HK-2 (cell line): Measurements from ENCODE around the gene ELP1.
"Not testable (repeated sequence)": the region's sequence is repeated elsewhere in the genome, so short reads cannot be mapped to it uniquely, and the experiment has no call there.

Source experiments
- DNase-seq: peaks from one replicate; pipeline ENCODE4 v3.0.0-alpha.2; 2018; ENCODE audit not compliant: unreplicated experiment

The ELP1 gene

DNA sequence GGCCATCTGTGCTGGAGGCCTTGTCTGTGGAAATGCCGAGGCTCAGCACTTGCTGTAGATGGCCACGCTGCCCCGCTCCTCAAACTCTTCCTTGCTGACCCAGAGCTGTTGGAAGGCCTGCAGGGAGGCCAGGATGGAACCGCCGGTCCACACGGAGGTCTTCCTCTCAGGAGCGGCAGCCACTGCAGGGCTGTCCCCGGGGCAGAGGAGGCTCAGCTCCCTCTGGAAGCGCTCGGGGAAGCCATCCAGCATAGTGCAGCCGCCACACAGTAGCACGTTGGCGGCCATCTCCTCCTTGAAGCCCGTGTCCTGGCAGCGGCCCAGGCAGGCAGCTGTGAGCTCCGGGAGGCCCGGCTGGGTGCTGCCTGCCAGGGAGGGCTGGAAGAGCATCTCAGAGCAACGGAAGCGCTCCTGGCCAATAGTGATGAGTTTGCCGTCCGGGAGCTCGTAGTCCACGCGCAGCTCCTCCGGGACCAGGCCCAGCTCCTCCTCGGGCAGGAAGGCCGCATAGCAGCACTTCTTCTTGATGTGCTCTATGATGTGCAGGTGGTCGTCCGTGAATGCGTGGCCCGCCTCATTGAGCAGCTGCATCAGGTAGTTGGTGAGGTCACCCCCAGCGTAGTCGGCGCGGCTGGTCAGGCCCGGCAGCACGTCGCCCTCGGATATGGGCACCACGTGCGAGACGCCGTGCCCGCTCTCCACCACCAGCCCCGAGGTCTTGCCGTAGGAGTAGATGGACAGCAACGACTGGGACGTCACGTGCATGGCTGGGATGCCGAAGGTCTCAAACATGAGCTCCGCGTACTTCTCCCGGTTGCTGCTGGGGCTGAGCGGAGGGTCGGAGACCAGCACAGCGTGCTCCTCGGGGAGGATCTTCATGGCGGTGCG is 79.0 kb downstream of the ELP1 start:
- DNase-seq = no peak

DNA sequence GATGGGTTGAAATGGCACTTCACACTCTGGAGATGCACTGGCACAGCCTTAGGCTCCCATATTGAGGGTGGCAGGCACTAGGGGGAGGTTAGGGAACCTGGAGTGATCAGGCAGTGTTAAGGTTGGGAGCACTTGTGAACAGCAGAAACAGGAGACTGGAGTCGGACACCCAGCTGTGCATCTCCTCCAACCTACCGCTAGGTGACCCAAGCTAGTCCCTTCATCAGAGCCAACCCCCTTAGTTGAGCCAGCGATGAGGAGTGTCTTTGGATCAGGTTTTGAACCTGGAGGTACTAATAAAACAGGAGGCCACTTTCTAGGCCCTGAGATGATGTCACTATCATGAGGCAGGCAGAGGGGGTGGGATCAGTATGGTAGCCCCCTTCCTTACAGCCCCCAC is 79.8 kb downstream of the ELP1 start:
- no peak for DNase-seq

DNA sequence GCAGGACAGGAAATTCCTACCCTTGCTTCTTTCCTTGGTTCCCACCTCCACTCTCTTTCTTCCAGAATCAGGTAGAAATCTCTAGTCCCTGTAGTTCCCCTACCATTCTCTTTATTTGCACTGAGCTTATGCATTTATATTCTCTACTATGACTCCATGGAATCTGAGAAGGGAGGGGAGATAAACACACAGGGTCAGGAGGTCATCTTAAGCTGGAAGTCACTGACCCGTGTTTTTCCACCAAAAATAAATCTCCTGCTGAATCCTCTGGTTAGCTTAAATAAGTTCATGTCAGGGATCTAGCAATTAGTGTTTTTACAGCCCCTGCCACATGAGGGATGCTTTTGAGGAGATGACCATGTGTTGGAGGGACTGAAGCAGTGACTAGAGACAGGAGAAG is 81.8 kb downstream of the ELP1 start:
- no peak for DNase-seq

DNA sequence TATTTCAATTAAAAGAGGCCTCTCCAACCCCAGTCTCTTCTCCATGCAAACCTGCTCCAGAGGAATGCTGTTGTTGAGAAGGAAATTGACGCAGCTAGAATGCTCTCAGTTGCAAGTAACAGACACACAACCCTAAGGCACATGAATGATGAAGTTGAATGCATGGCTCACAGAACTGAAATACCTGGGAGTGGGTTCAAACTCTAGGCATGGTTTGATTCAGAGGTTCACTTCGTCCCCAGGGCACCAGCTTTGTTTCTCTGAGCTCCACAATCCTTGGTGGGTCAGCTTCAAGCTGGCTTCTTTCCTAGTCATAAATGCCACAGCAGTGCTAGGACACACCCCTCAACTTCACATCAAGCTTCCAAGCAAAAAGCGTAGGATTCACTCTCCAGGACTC is 82.8 kb downstream of the ELP1 start:
- DNase-seq = no peak

DNA sequence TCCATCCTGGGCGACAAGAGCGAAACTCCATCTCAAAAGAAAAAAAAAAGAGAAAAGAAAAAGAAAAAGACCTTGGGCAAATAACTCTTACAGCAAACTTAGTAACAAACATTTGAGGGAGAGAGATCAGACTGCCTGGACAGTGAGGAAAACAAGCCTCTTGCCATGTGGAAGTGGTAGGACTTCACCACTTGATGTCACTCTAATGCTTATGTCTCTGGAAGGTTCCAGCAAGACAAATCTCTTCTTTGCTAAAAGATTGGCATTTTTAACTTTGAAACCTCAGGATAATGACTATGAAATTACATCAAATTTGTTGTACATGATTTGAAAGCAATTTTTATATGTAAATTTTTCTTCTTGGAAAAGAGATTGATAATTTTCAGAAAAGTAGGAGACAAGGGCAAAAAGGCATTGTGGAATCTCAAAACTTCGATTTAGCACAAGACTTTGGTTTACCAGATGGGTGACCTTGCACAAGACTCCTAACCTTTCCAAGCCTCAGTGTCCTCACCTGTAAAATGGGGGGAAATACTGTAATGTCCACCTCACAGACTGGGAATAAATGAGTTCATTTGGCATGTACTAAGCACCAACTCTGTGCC is 83.5 kb downstream of the ELP1 start:
- DNase-seq = no peak

DNA sequence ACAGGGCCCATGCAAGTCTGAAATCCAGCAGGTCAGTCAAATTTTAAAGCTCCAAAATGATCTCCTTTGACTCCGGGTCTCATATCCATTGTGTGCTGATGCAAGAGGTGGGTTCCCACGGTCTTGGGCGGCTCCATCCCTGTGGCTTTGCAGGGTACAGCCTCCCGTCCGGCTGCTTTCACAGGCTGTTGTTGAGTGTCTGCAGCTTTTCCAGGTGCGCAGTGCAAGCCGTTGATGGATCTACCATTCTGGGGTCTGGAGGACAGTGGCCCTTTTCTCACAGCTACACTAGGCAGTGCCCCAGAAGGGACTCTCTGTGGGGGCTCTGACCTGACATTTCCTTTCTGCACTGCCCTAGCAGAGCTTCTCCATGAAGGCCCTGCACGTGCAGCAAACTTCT is 85.6 kb downstream of the ELP1 start:
- DNase-seq = not testable (repeated sequence)

DNA sequence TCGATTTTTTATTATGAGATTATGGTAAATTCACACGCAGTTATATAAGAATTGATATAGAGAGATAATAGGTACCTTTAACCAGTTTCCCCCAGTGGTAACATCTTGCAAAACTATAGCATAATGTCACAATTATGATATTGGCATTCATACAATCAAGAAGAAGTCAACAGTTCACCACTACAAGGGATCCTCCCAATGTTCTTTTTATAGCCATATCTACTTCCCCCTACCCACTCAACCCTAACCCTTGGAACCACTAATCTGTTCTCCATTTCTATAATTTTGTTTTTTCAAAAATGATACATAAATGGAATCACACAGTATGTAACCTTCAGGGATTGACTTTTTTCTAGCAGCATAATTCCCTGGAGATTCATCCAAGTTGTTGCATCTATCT is 88.0 kb downstream of the ELP1 start:
- DNase-seq = no peak

DNA sequence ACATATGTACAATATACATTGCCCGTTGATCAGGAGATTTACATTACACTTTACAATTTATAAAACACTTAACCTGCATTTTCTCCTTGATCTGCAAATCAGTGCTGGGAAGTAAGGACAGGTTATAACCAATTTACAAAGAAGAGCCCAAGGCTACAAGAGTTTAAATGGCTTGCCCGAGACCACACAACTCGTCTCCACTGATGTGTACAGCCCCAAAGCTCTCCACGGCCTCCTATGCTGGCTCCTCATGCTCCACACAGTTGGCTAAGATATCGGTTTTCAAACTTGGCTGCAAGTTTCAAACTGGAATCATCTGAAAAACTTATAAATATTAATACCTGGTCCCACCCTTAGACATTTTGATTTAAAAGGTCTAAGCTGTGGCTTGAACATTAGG is 88.4 kb downstream of the ELP1 start:
- no peak for DNase-seq

DNA sequence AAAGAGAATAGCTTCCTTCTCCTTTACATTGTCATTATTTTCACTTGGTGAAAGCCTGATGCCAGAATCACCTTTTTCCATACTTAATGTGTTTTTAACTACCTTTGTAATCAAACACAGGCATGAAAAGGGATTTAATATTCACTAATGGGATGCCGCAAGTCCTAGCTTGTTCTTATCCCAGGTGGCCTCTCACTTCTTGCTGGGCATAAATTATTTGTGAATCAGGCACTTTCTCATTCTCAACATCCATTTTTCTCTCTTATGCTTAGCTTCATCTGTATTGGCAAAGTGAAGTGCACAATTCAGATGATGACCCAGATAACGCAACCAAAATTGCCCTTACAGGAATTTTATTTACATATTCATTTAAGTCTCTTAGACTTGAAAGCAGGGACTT is 89.1 kb downstream of the ELP1 start:
- no peak for DNase-seq

DNA sequence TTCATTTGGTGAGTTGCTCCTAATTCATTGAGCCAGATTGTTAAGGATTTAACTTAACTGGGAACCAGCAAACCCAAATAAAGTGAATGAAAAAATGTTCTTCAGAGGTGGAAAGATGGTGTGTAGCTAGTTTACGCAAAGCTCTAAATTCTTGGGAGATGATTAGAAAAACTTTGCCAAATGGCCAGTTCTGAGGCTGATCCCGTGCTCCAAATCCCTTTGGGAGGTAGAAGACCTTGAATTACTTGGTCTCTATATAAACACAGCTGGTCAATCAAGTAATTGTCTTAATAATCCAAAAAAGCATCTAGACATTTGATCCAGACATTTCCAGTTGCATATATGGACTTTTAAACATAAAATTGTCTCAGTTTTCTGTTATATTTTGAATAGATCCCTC is 89.5 kb downstream of the ELP1 start:
- no peak for DNase-seq

DNA sequence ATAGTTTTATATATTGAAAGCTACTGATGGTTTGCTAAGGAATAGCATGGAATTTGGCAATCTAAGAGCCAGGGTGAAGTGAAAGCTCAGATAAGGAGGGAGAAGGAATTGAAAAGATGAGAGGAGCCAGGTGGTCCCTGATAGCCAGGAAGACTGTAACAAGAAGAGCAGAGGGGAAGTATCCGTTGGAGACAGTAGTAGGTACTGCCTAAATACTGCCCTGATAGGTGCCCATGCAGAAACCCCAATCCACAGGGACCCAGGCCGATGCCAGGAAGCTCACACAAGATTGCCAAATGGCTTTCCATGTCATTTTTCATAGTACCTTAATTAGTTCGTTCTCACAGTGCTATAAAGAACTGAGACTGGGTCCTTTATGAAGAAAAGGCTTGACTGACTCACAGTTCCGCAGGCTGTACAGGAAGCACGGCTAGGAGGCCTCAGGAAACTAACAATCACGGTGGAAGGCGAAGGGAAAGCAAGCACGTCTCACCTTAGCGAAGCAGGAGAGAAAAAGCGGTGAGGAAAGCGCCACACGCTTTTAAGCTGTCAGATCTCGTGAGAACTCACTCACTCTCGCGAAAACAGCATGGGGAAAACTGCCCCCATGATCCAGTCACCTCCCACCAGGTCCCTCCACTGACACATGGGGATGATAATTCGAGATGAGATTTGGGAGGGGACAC is 91.2 kb downstream of the ELP1 start:
- DNase-seq = no peak

DNA sequence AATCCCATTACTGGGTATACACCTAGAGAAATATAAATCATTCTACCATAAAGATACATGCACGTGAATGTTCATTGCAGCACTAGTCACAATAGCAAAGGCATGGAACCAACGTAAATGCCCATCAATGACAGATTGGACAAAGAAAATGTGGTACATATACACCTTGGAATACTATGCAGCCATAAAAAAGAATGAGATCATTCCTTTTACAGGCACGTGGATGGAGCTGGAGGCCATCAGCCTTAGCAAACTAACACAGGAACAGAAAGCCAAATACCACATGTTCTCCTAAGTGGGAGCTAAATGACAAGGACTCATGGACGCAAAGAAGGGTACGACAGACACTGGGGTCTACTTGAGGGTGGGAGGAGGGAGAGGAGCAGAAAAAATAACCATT is 94.4 kb downstream of the ELP1 start:
- DNase-seq = not testable (repeated sequence)

DNA sequence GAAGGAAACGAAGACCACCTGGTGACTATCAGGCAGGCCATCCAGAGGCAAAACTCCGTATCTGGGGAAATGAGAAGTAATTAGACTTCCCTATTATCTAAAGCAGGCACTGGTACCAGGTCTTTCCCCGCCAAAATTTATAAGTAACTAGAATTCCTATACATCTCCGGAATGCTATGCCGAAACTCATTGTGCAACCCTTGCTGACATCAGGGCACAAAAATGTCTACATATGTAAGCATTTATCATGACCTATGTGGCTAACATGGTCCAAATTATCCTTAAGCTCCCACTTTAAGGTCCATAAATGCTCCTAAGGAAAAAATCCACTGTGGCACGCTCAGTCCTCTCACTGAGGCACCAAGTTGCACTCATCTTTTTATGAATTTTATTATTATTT is 95.9 kb downstream of the ELP1 start:
- no peak for DNase-seq

DNA sequence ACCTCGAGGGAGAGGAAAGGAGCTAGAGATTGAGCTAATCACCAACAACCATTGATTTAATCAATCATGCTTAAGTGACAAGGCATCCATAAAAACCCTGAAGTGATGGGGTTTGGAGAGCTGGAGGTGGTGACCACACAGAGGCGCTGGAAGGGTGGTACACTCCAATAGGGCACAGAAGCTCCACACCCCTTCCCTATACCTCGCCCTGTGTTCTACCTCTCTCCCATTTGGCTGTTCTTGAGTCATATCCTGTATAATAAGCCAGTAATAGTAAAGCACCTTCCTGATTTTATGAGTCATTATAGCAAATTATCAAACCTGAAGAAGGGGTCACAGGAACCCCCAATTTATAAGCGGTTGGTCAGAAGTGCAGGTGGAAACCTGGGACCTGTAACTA is 96.4 kb downstream of the ELP1 start:
- DNase-seq = no peak

DNA sequence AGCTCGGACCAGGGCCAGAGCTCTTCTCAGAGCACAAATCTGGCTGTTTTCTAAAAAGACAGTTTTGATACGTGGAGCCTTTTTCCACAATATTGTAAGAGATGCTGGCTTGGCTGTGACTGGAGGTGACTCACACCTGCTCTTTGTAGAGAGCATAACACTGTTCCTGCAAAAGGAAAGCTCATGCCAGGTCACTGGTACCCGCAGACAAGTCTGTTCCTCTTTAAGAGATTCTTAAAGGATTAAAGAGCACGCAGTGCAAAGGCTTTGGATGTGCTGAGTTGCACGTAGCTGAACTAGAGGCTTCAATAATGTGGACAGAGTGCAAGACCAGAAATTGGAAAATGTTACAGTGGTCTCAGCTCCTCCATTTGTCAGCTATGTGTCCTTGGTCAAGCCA is 97.1 kb downstream of the ELP1 start:
- no peak for DNase-seq

DNA sequence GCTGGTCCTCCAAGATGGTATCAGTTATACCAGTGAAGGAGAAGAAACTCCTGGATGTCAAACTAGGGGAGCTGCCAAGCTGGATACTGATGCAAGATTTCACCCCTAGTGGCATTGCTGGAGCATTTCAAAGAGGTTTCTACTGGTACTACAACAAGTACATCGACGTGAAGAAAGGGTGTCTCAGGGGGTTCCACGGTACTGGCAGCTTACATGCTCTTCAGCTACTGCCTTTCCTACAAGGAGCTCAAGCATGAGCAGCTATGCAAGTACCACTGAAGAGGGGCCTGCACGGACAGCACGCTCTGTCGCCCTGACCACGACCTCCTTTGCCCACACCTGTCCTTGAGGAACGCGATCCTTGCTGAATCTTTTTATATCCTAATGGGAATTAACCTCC is 97.6 kb downstream of the ELP1 start:
- DNase-seq = no peak

DNA sequence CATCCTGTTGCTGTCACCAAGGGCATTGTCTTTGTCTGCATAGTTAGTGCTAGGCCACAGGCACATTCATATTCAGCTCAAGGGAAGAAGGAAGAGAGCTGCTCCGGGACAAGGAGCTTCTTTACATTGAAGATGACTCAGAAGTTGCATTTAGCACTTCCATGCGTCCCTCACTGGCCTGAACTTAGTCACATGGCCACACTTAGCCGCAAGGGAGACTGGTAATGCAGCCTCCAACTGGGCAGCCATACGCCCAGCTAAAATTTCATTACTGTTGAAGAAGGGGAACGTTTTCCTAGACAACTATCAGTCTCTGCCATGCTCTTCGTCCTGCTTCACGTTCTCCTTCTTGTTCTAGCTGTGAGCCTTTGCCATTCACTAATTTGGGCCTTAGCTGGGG is 98.1 kb downstream of the ELP1 start:
- no peak for DNase-seq

DNA sequence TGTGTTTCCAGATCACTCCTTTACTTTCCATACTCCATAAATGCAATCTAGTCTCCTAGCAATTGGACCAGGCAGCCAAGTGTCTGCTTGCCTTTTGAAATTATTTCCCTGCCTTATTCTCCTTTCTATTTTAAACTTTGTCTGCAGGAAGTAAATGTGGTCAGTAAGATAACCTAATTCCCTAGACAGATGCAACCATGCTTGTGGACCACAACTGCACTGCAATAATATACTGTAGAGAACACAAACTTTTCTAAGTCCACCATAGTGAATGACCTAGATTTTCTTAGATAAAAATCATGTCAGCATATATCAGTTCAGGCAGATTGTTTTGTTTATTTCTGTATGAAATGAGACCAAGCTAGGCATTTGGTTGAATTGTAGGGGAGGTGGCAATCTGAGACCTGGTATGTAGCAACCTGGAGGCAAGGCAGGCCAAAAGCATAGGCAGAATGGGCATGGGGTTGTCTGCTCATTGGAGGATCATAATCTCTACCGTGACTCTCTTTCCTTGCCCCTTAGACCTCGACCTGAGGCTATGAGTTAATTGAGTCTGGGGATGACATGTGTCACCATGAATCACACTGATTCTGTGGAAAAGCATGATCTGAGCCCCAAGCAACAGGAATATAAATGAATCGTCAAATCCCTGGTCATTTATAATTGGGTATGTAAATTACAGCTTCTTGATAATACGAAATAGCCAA is 98.8 kb downstream of the ELP1 start:
- no peak for DNase-seq

DNA sequence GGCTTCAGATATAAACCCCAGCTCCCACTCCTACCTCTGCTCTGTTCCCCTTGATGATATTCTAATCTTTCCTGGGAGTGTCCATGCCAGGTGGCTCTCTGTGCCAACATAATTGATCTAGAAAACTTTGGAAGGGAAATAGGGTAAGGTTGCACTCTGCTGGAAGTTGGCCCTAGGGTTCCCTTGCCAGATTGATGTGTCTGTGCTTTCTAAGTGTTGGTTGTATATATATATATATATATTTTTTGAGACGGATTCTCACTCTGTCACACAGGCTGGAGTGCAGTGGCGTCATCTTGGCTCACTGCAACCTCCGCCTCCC is 101.8 kb downstream of the ELP1 start:
- DNase-seq = no peak

DNA sequence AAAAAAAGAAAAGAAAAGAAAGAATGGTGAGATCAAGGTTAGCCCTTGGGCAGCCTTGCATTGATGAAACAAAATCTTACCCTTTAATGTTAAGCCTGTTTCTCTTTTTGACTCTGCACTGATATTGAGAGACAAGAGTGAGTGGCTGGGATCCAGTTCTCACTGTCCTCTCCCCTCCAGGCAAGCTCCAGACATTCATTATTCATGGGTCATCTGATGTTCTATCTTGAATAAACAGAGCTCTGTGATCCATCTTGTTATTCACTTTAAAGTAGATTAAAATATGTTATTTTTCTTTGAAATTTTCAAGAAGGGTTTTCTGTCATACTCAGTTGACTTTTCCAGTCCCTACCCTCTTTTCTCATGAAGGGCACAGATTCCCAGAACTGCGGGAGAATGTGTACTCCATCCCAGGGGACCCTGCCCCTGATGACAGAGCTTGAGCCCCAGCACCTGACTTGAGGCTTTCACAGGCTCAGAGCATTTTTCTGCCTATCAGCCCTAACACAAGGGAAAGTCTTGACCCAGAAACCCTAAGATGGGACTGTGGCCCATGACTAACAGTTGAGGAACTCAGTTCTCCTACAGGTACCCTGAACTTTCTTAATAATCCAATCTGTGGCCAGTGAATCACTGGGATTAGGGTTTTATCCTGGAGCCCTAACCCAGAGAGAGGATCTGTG is 102.3 kb downstream of the ELP1 start:
- no peak for DNase-seq

DNA sequence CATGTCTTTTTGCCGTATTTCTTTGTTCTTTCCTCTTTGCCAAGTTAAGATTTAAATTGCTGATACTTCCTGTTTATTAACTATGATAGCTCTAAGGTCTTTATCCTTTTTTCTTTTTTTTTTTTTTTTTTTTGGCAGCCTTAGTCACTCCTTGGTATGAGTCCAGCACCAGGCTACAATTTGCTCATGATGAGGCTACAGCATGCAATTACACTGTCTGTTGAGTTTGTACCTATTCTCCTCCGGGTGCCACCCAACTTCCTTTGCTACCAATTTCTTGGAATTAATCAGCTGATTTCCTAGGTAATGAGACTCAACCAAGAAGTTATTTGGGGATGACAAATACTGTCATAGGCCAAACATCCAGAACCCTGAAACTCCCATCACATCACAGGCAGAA is 103.7 kb downstream of the ELP1 start:
- DNase-seq = no peak

DNA sequence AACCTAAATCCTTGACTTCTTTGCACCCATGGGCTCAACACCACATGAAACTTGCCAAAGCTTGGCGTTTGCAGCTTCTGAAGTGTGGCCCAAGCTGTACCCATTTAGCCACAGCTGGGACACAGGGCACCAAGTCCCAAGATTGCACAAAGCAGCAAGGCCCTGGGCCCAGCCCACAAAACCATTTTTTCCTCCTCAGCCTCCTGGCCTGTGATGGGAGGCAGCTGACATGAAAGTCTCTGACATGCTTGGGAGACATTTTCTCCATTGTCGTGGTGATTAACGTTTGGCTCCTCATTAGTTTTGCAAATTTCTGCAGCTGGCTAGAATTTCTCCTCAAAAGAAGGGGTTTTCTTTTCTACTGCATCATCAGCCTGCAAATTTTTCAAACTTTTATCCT is 110.1 kb downstream of the ELP1 start:
- no peak for DNase-seq
